ENCODE data around the gene CEP112. TPM values are rescaled to one million over a fixed set of nuclear protein-coding genes. Genes with fewer than 3 reads are reported as not detected.

The CEP112 gene
- total RNA-seq, 4 donors from 2014 or later, result 14.6 to 21.2 (median 20.2) TPM

GRCh38 chr17:65807361-65807760, 384.6 kb downstream of the CEP112 start:
- DNase-seq, result no peak
- H3K9me3 ChIP-seq, result no peaks in the 10 kb centered on the region
- TF ChIP-seq POLR2A (IDR thresholded peaks at IDR 0.05) (no peak), CTCF (IDR thresholded peaks at IDR 0.05) (no peak)
- intact Hi-C loops (cut with DNase I), result no loop called here
- no peaks in the 10 kb centered on the region for H3K36me3 ChIP-seq
- H3K27ac ChIP-seq, result no peak overlapping the region
- no peaks in the 10 kb centered on the region for H3K4me1 ChIP-seq
- no peaks in the 10 kb centered on the region for H3K27me3 ChIP-seq
- no peak overlapping the region for H3K4me3 ChIP-seq (replicated peaks in 1 of 3)

- Histone ChIP-seq H3K36me3 (no peaks in the 10 kb centered on the region), H3K27me3 (no peaks in the 10 kb centered on the region), H3K9me3 (no peaks in the 10 kb centered on the region), H3K27ac (no peak overlapping the region), H3K4me1 (no peaks in the 10 kb centered on the region), H3K4me3 (replicated peaks in 1 of 3) (no peak overlapping the region)
- 94 to 95% methylated on average over 2 of the region's 2 CpGs for WGBS, 2 donors
- no peak for DNase-seq
- no peak for TF ChIP-seq POLR2A (IDR thresholded peaks at IDR 0.05)
- no peak for TF ChIP-seq CTCF (IDR thresholded peaks at IDR 0.05)
- intact Hi-C loops (cut with DNase I), result no loop called here
Observed at GRCh38 chr17:65801513-65801912, 390.4 kb downstream of the CEP112 start.

- Histone ChIP-seq H3K9me3 (no peaks in the 10 kb centered on the region), H3K27ac (no peak overlapping the region), H3K27me3 (no peaks in the 10 kb centered on the region), H3K4me1 (no peaks in the 10 kb centered on the region), H3K4me3 (replicated peaks in 1 of 3) (no peak overlapping the region), H3K36me3 (no peaks in the 10 kb centered on the region)
- no peak for TF ChIP-seq POLR2A (IDR thresholded peaks at IDR 0.05)
- TF ChIP-seq CTCF (IDR thresholded peaks at IDR 0.05), result no peak
- intact Hi-C loops (cut with DNase I), result no loop called here
- DNase-seq, result no peak
- WGBS, 2 donors, result 98 to 100% methylated on average over 1 of the region's 1 CpG
Observed at GRCh38 chr17:65800655-65801054, 391.3 kb downstream of the CEP112 start.

GRCh38 chr17:65799869-65800268, 392.1 kb downstream of the CEP112 start:
- TF ChIP-seq CTCF (IDR thresholded peaks at IDR 0.05) (no peak), POLR2A (IDR thresholded peaks at IDR 0.05) (no peak)
- Histone ChIP-seq H3K27me3 (no peaks in the 10 kb centered on the region), H3K27ac (no peak overlapping the region), H3K4me3 (replicated peaks in 1 of 3) (no peak overlapping the region), H3K4me1 (no peaks in the 10 kb centered on the region), H3K9me3 (no peaks in the 10 kb centered on the region), H3K36me3 (no peaks in the 10 kb centered on the region)
- 94 to 96% methylated on average over 1 of the region's 1 CpG for WGBS, 2 donors
- intact Hi-C loops (cut with DNase I), result no loop called here
- no peak for DNase-seq

- DNase-seq, result no peak
- intact Hi-C loops (cut with DNase I), result no loop called here
- Histone ChIP-seq H3K9me3 (no peaks in the 10 kb centered on the region), H3K27ac (no peak overlapping the region), H3K27me3 (no peaks in the 10 kb centered on the region), H3K4me3 (replicated peaks in 1 of 3) (no peak overlapping the region), H3K4me1 (no peaks in the 10 kb centered on the region), H3K36me3 (no peaks in the 10 kb centered on the region)
- no peak for TF ChIP-seq POLR2A (IDR thresholded peaks at IDR 0.05)
- no peak for TF ChIP-seq CTCF (IDR thresholded peaks at IDR 0.05)
- WGBS, 2 donors, result 96 to 100% methylated on average over 1 of the region's 1 CpG
Observed at GRCh38 chr17:65799454-65799853, 392.5 kb downstream of the CEP112 start.
